ENCODE data around the gene DRGX.

The DRGX gene

DNA sequence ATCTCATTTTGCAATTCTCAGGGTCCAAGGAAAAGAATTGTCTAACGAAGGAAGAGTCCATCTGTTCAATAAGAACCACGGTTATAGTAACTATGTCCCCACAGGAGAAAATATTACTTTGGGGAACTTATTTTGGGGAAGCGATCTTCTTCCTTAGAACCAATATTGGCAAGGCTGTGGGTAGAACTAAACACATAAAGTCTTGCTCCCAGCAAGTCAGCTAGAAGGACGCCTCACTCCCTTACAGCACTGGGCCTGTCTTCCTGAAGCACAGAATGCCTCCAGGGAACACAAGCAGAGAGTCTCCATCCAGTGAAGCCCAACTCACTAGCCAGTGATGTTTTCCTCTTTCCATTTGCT, 66.8 kb downstream of the DRGX start:
- no peak overlapping the region for H3K4me3 ChIP-seq (ENCODE audit: low read depth, low read length)
- TF ChIP-seq CTCF (IDR thresholded peaks at IDR 0.05; ENCODE audit: borderline replicate concordance, insufficient read depth, low read depth, low read length) = no peak

DNA sequence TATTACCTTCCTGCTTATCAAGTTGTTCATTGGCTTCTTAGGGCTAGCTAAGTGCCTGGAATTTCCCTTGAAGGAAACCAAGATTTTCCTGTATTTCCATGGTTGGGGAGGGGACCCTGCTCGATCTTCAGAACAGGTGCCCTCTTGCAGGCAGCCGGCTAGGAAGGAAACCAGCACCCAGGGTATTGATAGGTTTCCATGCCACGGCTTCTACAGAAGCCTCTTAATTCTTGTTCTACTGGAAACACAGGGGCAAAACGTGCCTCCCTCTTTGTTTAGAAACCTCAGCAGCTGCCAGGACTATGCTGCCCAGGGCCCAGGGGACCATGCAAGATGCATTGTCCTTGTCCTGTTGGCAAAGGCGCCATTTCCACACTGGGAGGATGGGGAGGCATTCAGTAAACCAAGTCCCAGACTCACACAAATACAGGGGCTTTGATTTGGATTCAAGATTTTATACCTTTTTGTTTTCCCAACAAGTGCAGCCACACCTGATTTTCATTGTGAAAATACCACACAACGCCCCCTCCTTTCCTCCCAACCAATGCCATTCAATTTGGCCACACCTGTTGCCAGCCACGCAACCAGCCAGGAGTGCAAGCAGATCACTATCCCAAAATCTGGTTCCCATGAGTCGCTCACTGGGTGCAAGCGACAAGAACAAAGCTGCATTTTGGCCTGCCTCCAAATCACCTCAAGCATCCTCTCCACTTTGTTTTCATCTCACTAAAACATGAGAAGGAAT, 67.3 kb downstream of the DRGX start:
- no peak for TF ChIP-seq CTCF (IDR thresholded peaks at IDR 0.05; ENCODE audit: borderline replicate concordance, insufficient read depth, low read depth, low read length)
- H3K4me3 ChIP-seq (ENCODE audit: low read depth, low read length) = no peak overlapping the region

- TF ChIP-seq CTCF (IDR thresholded peaks at IDR 0.05; ENCODE audit: borderline replicate concordance, insufficient read depth, low read depth, low read length) = no peak
- H3K4me3 ChIP-seq (ENCODE audit: low read depth, low read length) = no peak overlapping the region
These were observed 68.7 kb downstream of the DRGX start for GRCh38 chr10:49327036-49327813.

DNA sequence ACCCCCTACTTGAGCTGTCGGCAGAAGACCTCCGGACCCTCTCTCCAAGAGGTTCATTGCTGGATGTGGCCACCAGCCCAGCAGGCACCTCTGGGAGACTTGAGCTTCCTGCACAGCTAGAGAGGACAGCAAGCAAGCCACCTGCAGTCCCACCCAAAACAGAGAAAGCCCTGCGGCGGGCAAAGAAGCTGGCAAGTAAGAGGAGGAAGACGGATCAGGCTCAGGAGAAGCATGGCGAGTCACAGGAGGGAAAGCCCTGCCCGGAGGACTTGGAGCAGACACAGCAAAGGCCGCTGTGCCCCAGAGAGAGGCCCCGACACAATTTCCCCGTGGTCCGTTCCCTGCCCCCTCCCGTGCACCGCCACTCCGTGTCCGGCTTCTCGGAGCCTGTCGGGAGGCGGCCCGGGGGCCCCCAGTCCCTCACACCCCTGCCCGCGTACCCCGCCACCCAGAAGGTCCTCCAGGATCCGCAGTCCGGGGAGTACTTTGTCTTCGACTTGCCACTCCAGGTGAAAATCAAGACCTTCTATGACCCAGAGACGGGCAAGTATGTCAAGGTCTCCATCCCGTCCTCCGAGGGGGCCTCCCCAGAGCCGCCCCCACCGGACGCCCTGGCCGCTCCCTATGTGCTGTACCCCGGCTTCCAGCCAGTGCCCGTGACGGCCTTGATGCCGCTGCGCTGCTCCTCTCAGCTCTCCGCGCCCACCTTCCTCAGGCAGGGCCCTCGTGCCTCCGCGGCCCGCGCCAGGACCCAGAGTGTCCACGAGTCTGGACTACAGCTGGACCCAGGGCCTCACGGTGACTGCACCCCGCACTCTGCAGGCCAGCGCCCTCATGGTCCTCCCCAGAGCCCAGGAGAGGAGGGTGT, 69.7 kb downstream of the DRGX start:
- TF ChIP-seq CTCF (IDR thresholded peaks at IDR 0.05; ENCODE audit: borderline replicate concordance, insufficient read depth, low read depth, low read length) = no peak

GRCh38 chr10:49325131-49325915, 70.6 kb downstream of the DRGX start:
- H3K4me3 ChIP-seq (ENCODE audit: low read depth, low read length) = no peak overlapping the region
- TF ChIP-seq CTCF (IDR thresholded peaks at IDR 0.05; ENCODE audit: borderline replicate concordance, insufficient read depth, low read depth, low read length) = no peak

More for the DNA sequence above, 69.7 kb downstream of the DRGX start:
- no peak overlapping the region for H3K4me3 ChIP-seq (ENCODE audit: low read depth, low read length)

DNA sequence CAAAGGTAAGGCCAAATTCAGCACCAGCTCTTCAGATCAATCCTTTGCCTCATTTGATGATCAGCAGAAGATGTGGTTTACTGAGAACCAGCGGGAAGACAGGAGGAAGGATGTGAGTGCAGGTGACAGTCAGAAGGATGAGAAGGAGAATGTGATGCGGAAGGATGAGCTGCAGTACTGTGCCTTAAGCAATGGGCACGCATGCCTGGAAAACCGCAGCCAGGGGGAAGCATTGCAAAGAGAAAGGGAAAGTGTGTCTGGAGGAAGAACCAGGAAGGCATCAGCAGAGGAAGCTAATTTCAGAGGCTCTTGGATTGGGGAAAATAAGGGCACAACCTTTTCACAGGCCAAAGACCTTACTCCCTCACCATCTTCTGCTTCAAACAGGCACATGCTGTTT, 71.2 kb downstream of the DRGX start:
- TF ChIP-seq CTCF (IDR thresholded peaks at IDR 0.05; ENCODE audit: borderline replicate concordance, insufficient read depth, low read depth, low read length) = no peak
- H3K4me3 ChIP-seq (ENCODE audit: low read depth, low read length) = no peak overlapping the region

Data from GM12875 (cell line).